PC-3 (cell line): ENCODE measurements around the gene DYTN.

Source experiments
- EZH2 ChIP-seq: fragments of 300-600 bp; sonication (generic); IDR thresholded peaks from one replicate; pipeline ENCODE4 v1.6.1; 2017; ENCODE audit warnings: antibody characterized with exemption, mild to moderate bottlenecking, low read length; ENCODE audit not compliant: unreplicated experiment
- EZH2phosphoT487 ChIP-seq: fragments of 300-600 bp; sonication (generic); IDR thresholded peaks from 2 replicates; pipeline ENCODE4 v1.6.1; 2018; ENCODE audit warnings: mild to moderate bottlenecking, antibody characterized with exemption, low read length, borderline replicate concordance
- TF ChIP-seq, protein P1 (sequence below): fragments of 300-600 bp; sonication (generic); conservative IDR thresholded peaks from 2 replicates; pipeline ENCODE4 v1.5.1; 2017; ENCODE audit warnings: antibody characterized with exemption, low read depth, mild to moderate bottlenecking, low read length

- TF ChIP-seq, protein P1, sequence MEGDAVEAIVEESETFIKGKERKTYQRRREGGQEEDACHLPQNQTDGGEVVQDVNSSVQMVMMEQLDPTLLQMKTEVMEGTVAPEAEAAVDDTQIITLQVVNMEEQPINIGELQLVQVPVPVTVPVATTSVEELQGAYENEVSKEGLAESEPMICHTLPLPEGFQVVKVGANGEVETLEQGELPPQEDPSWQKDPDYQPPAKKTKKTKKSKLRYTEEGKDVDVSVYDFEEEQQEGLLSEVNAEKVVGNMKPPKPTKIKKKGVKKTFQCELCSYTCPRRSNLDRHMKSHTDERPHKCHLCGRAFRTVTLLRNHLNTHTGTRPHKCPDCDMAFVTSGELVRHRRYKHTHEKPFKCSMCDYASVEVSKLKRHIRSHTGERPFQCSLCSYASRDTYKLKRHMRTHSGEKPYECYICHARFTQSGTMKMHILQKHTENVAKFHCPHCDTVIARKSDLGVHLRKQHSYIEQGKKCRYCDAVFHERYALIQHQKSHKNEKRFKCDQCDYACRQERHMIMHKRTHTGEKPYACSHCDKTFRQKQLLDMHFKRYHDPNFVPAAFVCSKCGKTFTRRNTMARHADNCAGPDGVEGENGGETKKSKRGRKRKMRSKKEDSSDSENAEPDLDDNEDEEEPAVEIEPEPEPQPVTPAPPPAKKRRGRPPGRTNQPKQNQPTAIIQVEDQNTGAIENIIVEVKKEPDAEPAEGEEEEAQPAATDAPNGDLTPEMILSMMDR, result no peak
- TF ChIP-seq EZH2phosphoT487, result no peak
- no peak for TF ChIP-seq EZH2
Observed at GRCh38 chr2:206692971-206693370, 25.2 kb downstream of the DYTN start.
